Ectodermal cell (in vitro differentiated cells): ENCODE results near the gene PPY.
A peak's percentile ranks its signal among the peaks of the same experiment; 100 is the strongest.
"Not testable (repeated sequence)": the region's sequence is repeated elsewhere in the genome, so short reads cannot be mapped to it uniquely, and the experiment has no call there.

Experiments used
- H3K27ac ChIP-seq: 2 replicates; pipeline ENCODE4 v1.7.0; 2013; ENCODE audit warnings: mild to moderate bottlenecking, low read depth, low read length; ENCODE audit not compliant: insufficient read depth, poor library complexity, severe bottlenecking
- H3K27me3 ChIP-seq: 2 replicates; pipeline ENCODE4 v1.7.0; 2013; ENCODE audit warnings: mild to moderate bottlenecking, low read length; ENCODE audit not compliant: insufficient read depth, control insufficient read depth, poor library complexity, severe bottlenecking
- H3K36me3 ChIP-seq: one replicate; pipeline ENCODE4 v1.7.0; 2013; ENCODE audit warnings: low read length; ENCODE audit not compliant: control insufficient read depth, insufficient read depth
- H3K4me1 ChIP-seq: one replicate; pipeline ENCODE4 v1.7.0; 2013; ENCODE audit warnings: low read length; ENCODE audit not compliant: control insufficient read depth, insufficient read depth
- H3K4me3 ChIP-seq: 2 replicates; pipeline ENCODE4 v1.7.0; 2013; ENCODE audit warnings: low read depth, low read length, control low read depth; ENCODE audit not compliant: insufficient read depth
- H3K9me3 ChIP-seq: 2 replicates; pipeline ENCODE4 v1.7.0; 2013; ENCODE audit warnings: mild to moderate bottlenecking, low read length, moderate library complexity; ENCODE audit not compliant: control insufficient read depth
- WGBS, 2 experiments: methylation state at CpG; one replicate each; pipeline ENCODE4 v1.1.7; 2013; ENCODE audit warnings: missing lambda C conversion rate in 2 of 2; 5-methylcytosine and 5-hydroxymethylcytosine counted together

PPY gene

GRCh38 chr17:43966276-43966675 is 24.0 kb upstream of the PPY start:
- Histone ChIP-seq H3K27ac (no peak overlapping the region), H3K36me3 (no peaks in the 10 kb centered on the region), H3K4me3 (no peak overlapping the region), H3K27me3 (no peaks in the 10 kb centered on the region), H3K9me3 (no peaks in the 10 kb centered on the region), H3K4me1 (no peaks in the 10 kb centered on the region)
- WGBS, 2 experiments = 93 to 97% methylated on average over 3 of the region's 3 CpGs

GRCh38 chr17:43962479-43962878 is 20.2 kb upstream of the PPY start:
- Histone ChIP-seq H3K4me3 (no peak overlapping the region), H3K36me3 (no peaks in the 10 kb centered on the region), H3K27me3 (no peaks in the 10 kb centered on the region), H3K27ac (no peak overlapping the region), H3K9me3 (no peaks in the 10 kb centered on the region), H3K4me1 (no peaks in the 10 kb centered on the region)
- 83 to 86% methylated on average over 7 of the region's 7 CpGs for WGBS, 2 experiments

GRCh38 chr17:43961954-43962353 is 19.7 kb upstream of the PPY start:
- H3K4me3 ChIP-seq = no peak overlapping the region
- WGBS, 2 experiments = 78 to 98% methylated on average over 2 of the region's 2 CpGs
- H3K27me3 ChIP-seq = no peaks in the 10 kb centered on the region
- H3K27ac ChIP-seq = no peak overlapping the region
- H3K36me3 ChIP-seq = no peaks in the 10 kb centered on the region
- no peaks in the 10 kb centered on the region for H3K9me3 ChIP-seq
- no peaks in the 10 kb centered on the region for H3K4me1 ChIP-seq

- not testable (repeated sequence) for H3K27me3 ChIP-seq, H3K4me1 ChIP-seq, H3K27ac ChIP-seq, H3K36me3 ChIP-seq, H3K9me3 ChIP-seq, H3K4me3 ChIP-seq
- 87 to 91% methylated on average over 6 of the region's 6 CpGs for WGBS, 2 experiments
These were observed 19.0 kb upstream of the PPY start for GRCh38 chr17:43961292-43961691.

GRCh38 chr17:43958748-43959352 is 16.6 kb upstream of the PPY start:
- Histone ChIP-seq H3K27ac (no peak overlapping the region), H3K4me1 (no peaks in the 10 kb centered on the region), H3K4me3 (no peak overlapping the region), H3K27me3 (peaks cover 12% of the 10 kb centered on the region), H3K9me3 (no peaks in the 10 kb centered on the region), H3K36me3 (no peaks in the 10 kb centered on the region)
- 86 to 88% methylated on average over 2 of the region's 2 CpGs for WGBS, 2 experiments

- Histone ChIP-seq H3K36me3 (no peaks in the 10 kb centered on the region), H3K27me3 (peaks cover 38% of the 10 kb centered on the region), H3K9me3 (no peaks in the 10 kb centered on the region), H3K4me3 (no peak overlapping the region), H3K4me1 (peaks cover 5% of the 10 kb centered on the region), H3K27ac (no peak overlapping the region)
- 94 to 96% methylated on average over 6 to 7 of the region's 8 CpGs for WGBS, 2 experiments
These were observed 13.9 kb upstream of the PPY start for GRCh38 chr17:43956222-43956621.

- WGBS, 2 experiments = 44% methylated on average over 11 of the region's 11 CpGs
- Histone ChIP-seq H3K36me3 (no peaks in the 10 kb centered on the region), H3K27ac (no peak within 1 kb of the TSS), H3K4me1 (peaks cover 5% of the 10 kb centered on the region), H3K9me3 (no peaks in the 10 kb centered on the region), H3K4me3 (peak within 1 kb of the TSS; percentile 39), H3K27me3 (peaks cover 48% of the 10 kb centered on the region)
These were observed 11.5 kb upstream of the PPY start, which contains the start of gene PYY for GRCh38 chr17:43953746-43954145. Gene PYY (minus strand): TSS chr17:43953940. CDS start chr17:43953483, 457 bp downstream.

GRCh38 chr17:43952724-43953666 is 10.7 kb upstream of the PPY start:
- Histone ChIP-seq H3K4me1 (peaks cover 5% of the 10 kb centered on the region), H3K9me3 (no peaks in the 10 kb centered on the region), H3K27me3 (peaks cover 48% of the 10 kb centered on the region), H3K36me3 (no peaks in the 10 kb centered on the region), H3K27ac (no peak overlapping the region), H3K4me3 (peak overlapping the region; percentile 39)
- 4% methylated on average over 82 of the region's 82 CpGs for WGBS, 2 experiments

- Histone ChIP-seq H3K4me1 (peaks cover 5% of the 10 kb centered on the region), H3K9me3 (no peaks in the 10 kb centered on the region), H3K4me3 (peak overlapping the region; percentile 39), H3K27ac (no peak overlapping the region), H3K36me3 (no peaks in the 10 kb centered on the region), H3K27me3 (peaks cover 48% of the 10 kb centered on the region)
- 4 to 8% methylated on average over 19 of the region's 19 CpGs for whole genome bisulfite sequencing, 2 experiments
These were observed 10.1 kb upstream of the PPY start for GRCh38 chr17:43952351-43952723.

GRCh38 chr17:43951750-43952149 is 9.5 kb upstream of the PPY start:
- Histone ChIP-seq H3K4me1 (peaks cover 5% of the 10 kb centered on the region), H3K9me3 (no peaks in the 10 kb centered on the region), H3K4me3 (no peak overlapping the region), H3K36me3 (no peaks in the 10 kb centered on the region), H3K27me3 (peaks cover 48% of the 10 kb centered on the region), H3K27ac (no peak overlapping the region)
- 63 to 64% methylated on average over 4 of the region's 4 CpGs for WGBS, 2 experiments
